ENCODE data around the gene HS3ST3B1.

HS3ST3B1 gene

GRCh38 chr17:14331225-14331981 is 30.5 kb downstream of the HS3ST3B1 start:
- Histone ChIP-seq H3K27ac (ENCODE audit: low read depth, low read length) (no peak overlapping the region), H3F3A (ENCODE audit: control insufficient read depth, insufficient read depth) (no peaks in the 10 kb centered on the region), H3K9me2 (replicated peaks; ENCODE audit: control insufficient read depth, low read length) (no peaks in the 10 kb centered on the region), H3K79me2 (ENCODE audit: control insufficient read depth, low read length) (no peaks in the 10 kb centered on the region), H3K4me3 (ENCODE audit: low read length) (no peak overlapping the region), H3K36me3 (ENCODE audit: control insufficient read depth, low read length) (no peaks in the 10 kb centered on the region), H4K20me1 (ENCODE audit: control insufficient read depth, insufficient read depth, low read depth, low read length) (no peaks in the 10 kb centered on the region), H3K4me2 (ENCODE audit: low read length) (no peak overlapping the region), H3K9me3 (ENCODE audit: control insufficient read depth, insufficient read depth, low read length) (no peaks in the 10 kb centered on the region), H3K27me3 (ENCODE audit: control insufficient read depth, low read length) (no peaks in the 10 kb centered on the region), H3K4me1 (ENCODE audit: control insufficient read depth, low read length) (no peaks in the 10 kb centered on the region)
- TF ChIP-seq EZH2phosphoT487 (IDR thresholded peaks at IDR 0.05; ENCODE audit: borderline replicate concordance, low read length) (no peak), CTCF (IDR thresholded peaks at IDR 0.05; ENCODE audit: low read depth, low read length, poor library complexity, severe bottlenecking) (no peak)

GRCh38 chr17:14331982-14332298 is 31.1 kb downstream of the HS3ST3B1 start:
- no peaks in the 10 kb centered on the region for H3K9me3 ChIP-seq (ENCODE audit: control insufficient read depth, insufficient read depth, low read length)
- no peaks in the 10 kb centered on the region for H3K4me1 ChIP-seq (ENCODE audit: control insufficient read depth, low read length)
- no peaks in the 10 kb centered on the region for H4K20me1 ChIP-seq (ENCODE audit: control insufficient read depth, insufficient read depth, low read depth, low read length)
- no peak overlapping the region for H3K27ac ChIP-seq (ENCODE audit: low read depth, low read length)
- no peaks in the 10 kb centered on the region for H3K27me3 ChIP-seq (ENCODE audit: control insufficient read depth, low read length)
- H3K4me2 ChIP-seq (ENCODE audit: low read length), result no peak overlapping the region
- no peaks in the 10 kb centered on the region for H3K9me2 ChIP-seq (replicated peaks; ENCODE audit: control insufficient read depth, low read length)
- no peaks in the 10 kb centered on the region for H3F3A ChIP-seq (ENCODE audit: control insufficient read depth, insufficient read depth)
- TF ChIP-seq EZH2phosphoT487 (IDR thresholded peaks at IDR 0.05; ENCODE audit: borderline replicate concordance, low read length), result no peak
- TF ChIP-seq CTCF (IDR thresholded peaks at IDR 0.05; ENCODE audit: low read depth, low read length, poor library complexity, severe bottlenecking), result no peak
- no peaks in the 10 kb centered on the region for H3K79me2 ChIP-seq (ENCODE audit: control insufficient read depth, low read length)
- no peak overlapping the region for H3K4me3 ChIP-seq (ENCODE audit: low read length)
- no peaks in the 10 kb centered on the region for H3K36me3 ChIP-seq (ENCODE audit: control insufficient read depth, low read length)

GRCh38 chr17:14332331-14332730 is 31.4 kb downstream of the HS3ST3B1 start:
- H3K27ac ChIP-seq (ENCODE audit: low read depth, low read length), result no peak overlapping the region

More at GRCh38 chr17:14332331-14332730, 31.4 kb downstream of the HS3ST3B1 start:
- no peaks in the 10 kb centered on the region for H3K27me3 ChIP-seq (ENCODE audit: control insufficient read depth, low read length)
- H3K9me2 ChIP-seq (replicated peaks; ENCODE audit: control insufficient read depth, low read length), result no peaks in the 10 kb centered on the region
- H3F3A ChIP-seq (ENCODE audit: control insufficient read depth, insufficient read depth), result no peaks in the 10 kb centered on the region
- H4K20me1 ChIP-seq (ENCODE audit: control insufficient read depth, insufficient read depth, low read depth, low read length), result no peaks in the 10 kb centered on the region
- H3K4me2 ChIP-seq (ENCODE audit: low read length), result no peak overlapping the region
- no peak for TF ChIP-seq EZH2phosphoT487 (IDR thresholded peaks at IDR 0.05; ENCODE audit: borderline replicate concordance, low read length)
- TF ChIP-seq CTCF (IDR thresholded peaks at IDR 0.05; ENCODE audit: low read depth, low read length, poor library complexity, severe bottlenecking), result no peak
- no peak overlapping the region for H3K4me3 ChIP-seq (ENCODE audit: low read length)
- H3K36me3 ChIP-seq (ENCODE audit: control insufficient read depth, low read length), result no peaks in the 10 kb centered on the region
- no peaks in the 10 kb centered on the region for H3K79me2 ChIP-seq (ENCODE audit: control insufficient read depth, low read length)
- no peaks in the 10 kb centered on the region for H3K9me3 ChIP-seq (ENCODE audit: control insufficient read depth, insufficient read depth, low read length)
- no peaks in the 10 kb centered on the region for H3K4me1 ChIP-seq (ENCODE audit: control insufficient read depth, low read length)
